Activated CD4-positive, CD25-positive, alpha-beta regulatory T cell treated with anti-CD3 and anti-CD28 coated beads, Interleukin-2, amount 50 U/mL, for 72 hours (primary cell): ENCODE results near the gene TIGD2.

ENCODE experiments used
- DNase-seq: peaks from one replicate; pipeline ENCODE4 v3.0.0; 2021

Gene TIGD2

GRCh38 chr4:89164400-89164799 lies 53.1 kb downstream of the TIGD2 start:
- no peak for DNase-seq
